Spinal cord (tissue), 10 donors: Measurements from ENCODE around the gene SPG11. TPM values are rescaled to one million over a fixed set of nuclear protein-coding genes. Genes with fewer than 3 reads are reported as not detected.
"Not testable (repeated sequence)": the region's sequence is repeated elsewhere in the genome, so short reads cannot be mapped to it uniquely, and the experiment has no call there.

ENCODE experiments used
- DNase-seq, 6 donors: peaks; one replicate each; pipeline versions ENCODE4 v3.0.0 to v3.0.0-alpha.2; 2013 to 2015; ENCODE audit warnings: low spot score in 6 of 6, low read depth in 4 of 6
- H3K27ac ChIP-seq: one replicate; pipeline ENCODE4 v1.5.1; 2013; ENCODE audit warnings: low read depth, low read length, control low read depth
- H3K27me3 ChIP-seq: one replicate; pipeline ENCODE4 v1.6.1; 2013; ENCODE audit warnings: low read length; ENCODE audit not compliant: control insufficient read depth, insufficient read depth
- H3K36me3 ChIP-seq: one replicate; pipeline ENCODE4 v1.6.1; 2013; ENCODE audit warnings: low read length; ENCODE audit not compliant: control insufficient read depth, insufficient read depth
- H3K4me1 ChIP-seq: one replicate; pipeline ENCODE4 v1.6.1; 2013; ENCODE audit warnings: low read length; ENCODE audit not compliant: control insufficient read depth, insufficient read depth
- H3K4me3 ChIP-seq: one replicate; pipeline ENCODE4 v1.5.1; 2013; ENCODE audit warnings: low read depth, low read length, control low read depth
- H3K9me3 ChIP-seq: one replicate; pipeline ENCODE4 v1.6.1; 2013; ENCODE audit warnings: low read length; ENCODE audit not compliant: control insufficient read depth, insufficient read depth
- WGBS: methylation state at CpG from one replicate; pipeline ENCODE4 v1.1.5; 2013; ENCODE audit warnings: missing lambda C conversion rate; ENCODE audit not compliant: insufficient coverage; 5-methylcytosine and 5-hydroxymethylcytosine counted together
- polyA plus RNA-seq, 2 donors: library from polyadenylated mRNA; unstranded; fragments of 120-200 nt; gene quantifications; one replicate each; pipeline ENCODE4 v1.2.1, GENCODE V29; 2013; ENCODE audit not compliant: insufficient read length in 2 of 2
- total RNA-seq, 2 donors: library from RNA; depleted of rRNA in 1 of 2; stranded (reverse); fragments of 120-200 nt in 1 of 2; fragments of >200 nt in 1 of 2; gene quantifications; one replicate each; pipeline versions ENCODE4 v1.2.3 to v1.2.4, GENCODE V29; 2013 to 2014
- donor health status: healthy.

SPG11 gene
- total and polyA plus RNA-seq, 4 donors: 63.0 to 87.9 (median 81.2) TPM

- peak overlapping the region; percentile 90 for H3K4me3 ChIP-seq
- H3K27ac ChIP-seq: peak overlapping the region; percentile 99
- peaks cover 13% of the 10 kb centered on the region for H3K4me1 ChIP-seq
- no peaks in the 10 kb centered on the region for H3K27me3 ChIP-seq
- DNase-seq: peak in 4 of 6 donors; percentile 2 to 75 (median 10)
- peaks cover 14% of the 10 kb centered on the region for H3K36me3 ChIP-seq
- no peaks in the 10 kb centered on the region for H3K9me3 ChIP-seq
- WGBS: 48% methylated on average over 23 of the region's 36 CpGs
Measured at GRCh38 chr15:44535523-44536301, 127.8 kb downstream of the SPG11 start.

- WGBS: 100% methylated on average over 5 of the region's 8 CpGs
- Histone ChIP-seq H3K4me3 (no peak overlapping the region), H3K9me3 (no peaks in the 10 kb centered on the region), H3K36me3 (peaks cover 11% of the 10 kb centered on the region), H3K4me1 (peaks cover 13% of the 10 kb centered on the region), H3K27ac (no peak overlapping the region), H3K27me3 (no peaks in the 10 kb centered on the region)
- no peak for DNase-seq
Measured at GRCh38 chr15:44535092-44535491, 128.4 kb downstream of the SPG11 start.

DNA sequence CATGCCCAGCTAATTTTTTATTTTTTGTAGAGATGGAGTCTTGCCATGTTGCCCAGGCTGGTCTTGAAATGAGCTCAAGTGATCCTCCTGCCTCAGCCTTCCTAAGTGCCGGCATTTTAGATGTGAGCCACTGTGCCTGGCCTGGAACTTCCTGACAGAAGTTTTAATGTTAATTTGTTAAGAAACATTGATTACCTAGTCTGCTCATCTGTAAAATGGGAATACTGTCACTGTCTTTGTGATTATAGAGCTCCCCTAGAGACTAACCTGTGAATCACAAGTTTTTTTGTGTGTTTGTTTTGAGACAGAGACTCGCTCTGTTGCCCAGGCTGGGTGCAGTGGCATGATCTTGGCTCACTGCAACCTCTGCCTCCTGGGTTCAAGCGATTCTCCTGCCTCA is 130.8 kb downstream of the SPG11 start:
- no peak overlapping the region for H3K4me3 ChIP-seq
- 97% methylated on average over 3 of the region's 3 CpGs for WGBS
- DNase-seq: no peak
- peaks cover 13% of the 10 kb centered on the region for H3K4me1 ChIP-seq
- peaks cover 5% of the 10 kb centered on the region for H3K36me3 ChIP-seq
- no peaks in the 10 kb centered on the region for H3K27me3 ChIP-seq
- H3K27ac ChIP-seq: no peak overlapping the region
- no peaks in the 10 kb centered on the region for H3K9me3 ChIP-seq

DNA sequence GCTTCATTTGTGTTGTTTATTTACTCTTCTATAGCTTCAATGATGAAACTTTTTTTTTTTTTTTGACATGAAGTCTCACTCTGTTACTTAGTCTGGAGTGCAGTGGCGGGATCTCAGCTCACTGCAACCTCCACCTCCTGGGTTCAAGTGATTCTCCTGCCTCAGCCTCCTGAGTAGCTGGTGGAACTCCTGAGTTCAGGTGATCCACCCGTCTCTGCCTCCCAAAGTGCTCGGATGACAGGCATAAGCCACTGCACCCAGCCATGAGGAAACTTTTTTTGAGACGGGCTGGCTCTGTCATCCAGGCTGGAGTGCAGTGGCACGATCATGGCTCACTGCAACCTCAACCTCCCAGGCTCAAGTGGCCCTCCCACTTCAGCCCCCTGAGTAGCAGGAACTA is 131.2 kb downstream of the SPG11 start:
- not testable (repeated sequence) for H3K4me3 ChIP-seq, H3K27me3 ChIP-seq, H3K9me3 ChIP-seq, H3K27ac ChIP-seq, DNase-seq, H3K36me3 ChIP-seq
- WGBS: 100% methylated on average over 5 of the region's 5 CpGs
- H3K4me1 ChIP-seq: peaks cover 13% of the 10 kb centered on the region

- no peak for DNase-seq
- Histone ChIP-seq H3K27me3 (no peaks in the 10 kb centered on the region), H3K4me3 (no peak overlapping the region), H3K36me3 (peaks cover 5% of the 10 kb centered on the region), H3K9me3 (no peaks in the 10 kb centered on the region), H3K27ac (no peak overlapping the region), H3K4me1 (peaks cover 7% of the 10 kb centered on the region)
- 100% methylated on average over 1 of the region's 3 CpGs for WGBS
Measured at GRCh38 chr15:44530653-44531052, 132.8 kb downstream of the SPG11 start.

DNA sequence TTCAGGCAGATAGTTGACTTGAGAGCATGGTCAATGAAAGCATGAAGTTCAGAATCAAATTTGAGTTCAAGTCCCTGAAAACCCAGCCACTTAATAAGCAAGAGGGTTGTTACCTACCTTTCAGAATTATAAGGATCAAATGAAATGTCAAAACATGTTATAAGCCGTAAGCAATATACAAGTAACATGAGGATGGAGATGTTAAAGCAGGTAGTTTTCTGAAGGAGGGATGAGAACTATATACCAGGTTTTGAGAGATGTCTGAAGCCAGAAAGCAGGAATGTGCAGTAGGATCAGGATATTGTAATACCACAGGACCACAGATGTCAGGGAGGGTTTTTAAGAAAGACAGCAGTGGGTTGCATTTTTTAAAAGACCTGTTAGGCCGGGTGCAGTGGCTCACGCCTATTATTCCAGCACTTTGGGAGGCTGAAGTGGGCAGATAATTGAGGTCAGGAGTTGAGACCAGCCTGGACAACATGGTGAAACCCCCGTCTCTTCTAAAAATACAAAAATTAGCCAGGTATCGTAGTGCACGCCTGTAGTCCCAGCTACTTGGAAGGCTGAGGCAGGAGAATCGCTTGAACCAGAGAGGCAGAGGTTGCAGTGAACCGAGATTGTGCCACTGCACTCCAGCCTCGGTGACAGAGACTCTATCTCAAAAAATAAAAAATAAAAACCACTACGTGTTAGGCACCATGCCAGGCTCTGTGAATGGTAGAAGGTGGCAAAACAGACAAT is 133.4 kb downstream of the SPG11 start:
- DNase-seq: no peak
- H3K9me3 ChIP-seq: no peaks in the 10 kb centered on the region
- no peaks in the 10 kb centered on the region for H3K27me3 ChIP-seq
- peaks cover under 1% of the 10 kb centered on the region for H3K4me1 ChIP-seq
- WGBS: 84% methylated on average over 5 of the region's 10 CpGs
- H3K27ac ChIP-seq: no peak overlapping the region
- no peak overlapping the region for H3K4me3 ChIP-seq
- peaks cover 5% of the 10 kb centered on the region for H3K36me3 ChIP-seq

DNA sequence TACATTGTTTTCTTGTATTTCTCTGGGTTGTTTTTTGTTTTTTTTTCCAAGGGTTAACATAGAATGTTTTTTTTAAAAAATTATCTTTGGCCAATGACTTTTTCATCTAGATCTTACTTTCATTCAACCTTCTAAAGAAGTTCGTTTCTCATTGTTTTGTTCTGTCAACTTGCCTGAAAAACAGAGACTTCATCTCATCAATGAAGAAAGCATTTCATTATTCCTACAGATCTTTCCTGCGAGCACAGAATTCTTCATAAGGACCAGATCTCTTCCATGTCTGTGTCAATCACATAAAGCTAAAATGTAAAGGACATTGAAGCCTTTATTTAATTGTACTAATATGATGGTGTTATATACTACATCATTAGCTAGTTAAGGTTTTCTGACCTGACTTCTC is 136.2 kb downstream of the SPG11 start:
- no peak overlapping the region for H3K4me3 ChIP-seq
- no peaks in the 10 kb centered on the region for H3K4me1 ChIP-seq
- H3K9me3 ChIP-seq: no peaks in the 10 kb centered on the region
- peaks cover 9% of the 10 kb centered on the region for H3K36me3 ChIP-seq
- 25% methylated on average over 1 of the region's 2 CpGs for WGBS
- H3K27me3 ChIP-seq: no peaks in the 10 kb centered on the region
- no peak overlapping the region for H3K27ac ChIP-seq
- DNase-seq: no peak

DNA sequence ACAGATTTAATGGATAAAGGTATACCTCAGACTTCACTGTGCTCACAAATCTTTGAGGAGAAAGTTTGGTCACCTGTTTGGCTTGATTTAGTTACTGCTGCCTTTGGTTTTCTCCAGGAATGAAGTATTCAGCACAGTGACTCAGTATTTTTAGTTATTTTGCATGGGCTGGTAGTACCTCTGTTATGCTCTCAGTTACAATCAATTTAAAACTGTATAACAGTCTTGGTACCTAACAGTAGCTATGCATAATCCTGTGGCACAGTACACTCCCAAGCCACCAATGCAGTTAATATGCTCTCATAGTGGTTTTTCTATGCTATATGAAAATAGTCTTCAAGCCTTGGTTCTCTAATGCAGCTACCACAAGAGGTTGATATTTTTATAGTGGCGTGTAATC is 138.4 kb downstream of the SPG11 start:
- Histone ChIP-seq H3K36me3 (peaks cover 21% of the 10 kb centered on the region), H3K4me3 (no peak overlapping the region), H3K9me3 (no peaks in the 10 kb centered on the region), H3K27ac (no peak overlapping the region), H3K27me3 (no peaks in the 10 kb centered on the region), H3K4me1 (no peaks in the 10 kb centered on the region)
- no CpG with 5 or more reads among the region's 1 CpG for WGBS
- DNase-seq: no peak

- no peaks in the 10 kb centered on the region for H3K9me3 ChIP-seq
- H3K4me1 ChIP-seq: no peaks in the 10 kb centered on the region
- no peak overlapping the region for H3K4me3 ChIP-seq
- no CpG with 5 or more reads among the region's 6 CpGs for WGBS
- H3K27ac ChIP-seq: no peak overlapping the region
- no peaks in the 10 kb centered on the region for H3K27me3 ChIP-seq
- H3K36me3 ChIP-seq: peaks cover 36% of the 10 kb centered on the region
- no peak for DNase-seq
Measured at GRCh38 chr15:44519537-44519936, 143.9 kb downstream of the SPG11 start.

GRCh38 chr15:44516436-44516835 is 147.0 kb downstream of the SPG11 start:
- H3K27ac ChIP-seq: no peak overlapping the region
- H3K9me3 ChIP-seq: no peaks in the 10 kb centered on the region
- H3K4me3 ChIP-seq: no peak overlapping the region
- H3K36me3 ChIP-seq: peaks cover 30% of the 10 kb centered on the region
- no peaks in the 10 kb centered on the region for H3K4me1 ChIP-seq
- H3K27me3 ChIP-seq: no peaks in the 10 kb centered on the region
- DNase-seq: no peak
